GM18505 (cell line): ENCODE data around the gene PRR20G.

Experiments used
- ATAC-seq: cut with Tn5 transposase; IDR thresholded peaks from one replicate; pipeline ENCODE4 v1.9.1; 2021; ENCODE audit not compliant: unreplicated experiment
- POLR2A ChIP-seq: IDR thresholded peaks from 4 replicates; pipeline ENCODE4 v1.6.1; 2011; ENCODE audit warnings: borderline replicate concordance; ENCODE audit not compliant: insufficient read depth, insufficient read length; ENCODE audit errors: extremely low read depth

The PRR20G gene

DNA sequence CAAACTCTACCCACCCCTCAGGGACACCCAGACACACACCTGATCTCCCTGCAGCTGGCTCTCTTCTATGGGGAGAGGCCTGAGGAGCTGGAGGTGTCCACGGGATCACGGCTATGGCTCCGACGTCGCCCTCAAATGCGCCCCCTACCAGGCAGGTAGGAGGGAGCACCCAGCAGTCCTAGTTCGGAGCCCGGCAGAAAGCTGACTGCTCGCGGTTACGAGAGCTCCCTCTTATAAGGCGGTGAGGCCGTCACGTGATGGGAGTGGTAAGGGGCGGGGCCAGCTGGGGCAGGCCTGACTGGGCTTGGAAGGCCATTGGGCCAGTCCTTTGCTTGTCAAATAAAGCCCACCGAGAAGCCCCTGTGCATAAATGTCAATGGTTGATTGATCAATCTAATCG is at the start of gene PRR20G:
PRR20G (minus strand) TSS at position 207 of the 400 bp plus-strand sequence. CDS start 681 bp downstream, outside the sequence.
- no peak for TF ChIP-seq POLR2A

GRCh38 chr3:127337001-127337400 is 49.2 kb upstream of the PRR20G start:
- no peak for TF ChIP-seq POLR2A
- no peak for ATAC-seq

More for the DNA sequence above, at the start of gene PRR20G:
- no peak for ATAC-seq

DNA sequence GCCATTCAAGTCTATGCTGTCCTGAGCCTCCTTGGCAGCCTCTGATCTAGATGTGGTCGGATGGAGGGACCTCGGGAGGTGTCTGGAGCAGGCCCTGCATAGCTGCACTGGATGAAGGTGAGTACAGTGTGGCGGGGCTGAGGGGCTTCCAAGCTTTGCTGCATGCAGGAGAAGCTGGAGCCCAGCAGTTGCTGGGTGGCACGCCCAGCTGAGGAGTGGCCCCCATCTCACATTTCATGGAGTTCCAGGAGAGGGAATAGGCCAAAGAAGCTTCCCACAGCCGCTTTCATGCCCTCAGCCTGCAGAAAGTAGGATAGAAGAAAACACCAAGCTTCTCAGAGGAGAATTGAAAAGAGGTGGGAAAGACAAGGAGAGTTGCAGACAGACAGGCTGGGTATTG is 48.3 kb upstream of the PRR20G start:
- TF ChIP-seq POLR2A, result no peak
- ATAC-seq, result no peak

- TF ChIP-seq POLR2A, result no peak
- no peak for ATAC-seq
Measured at GRCh38 chr3:127330385-127330784, 42.5 kb upstream of the PRR20G start.

GRCh38 chr3:127329631-127330285 is 41.9 kb upstream of the PRR20G start:
- TF ChIP-seq POLR2A, result no peak
- ATAC-seq, result no peak

DNA sequence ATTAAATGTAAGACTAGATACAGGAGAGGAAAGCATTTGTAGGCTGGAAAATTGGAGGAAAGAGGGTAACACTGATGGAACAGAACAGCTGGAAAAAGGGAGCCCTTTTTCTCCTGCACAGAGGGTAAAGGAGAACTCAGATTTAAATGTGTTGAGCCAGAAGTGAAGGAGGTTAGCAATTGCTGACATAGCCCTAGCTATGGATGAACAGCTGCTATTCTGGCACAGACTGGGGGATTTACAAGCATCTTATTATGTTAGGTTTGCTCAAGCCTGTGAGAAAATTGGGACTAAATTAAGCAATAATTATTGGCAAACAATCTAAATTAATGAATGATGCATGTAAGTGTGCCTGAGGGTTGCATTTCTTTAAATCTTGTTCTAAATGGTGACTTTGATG is 40.6 kb upstream of the PRR20G start:
- no peak for TF ChIP-seq POLR2A
- no peak for ATAC-seq

DNA sequence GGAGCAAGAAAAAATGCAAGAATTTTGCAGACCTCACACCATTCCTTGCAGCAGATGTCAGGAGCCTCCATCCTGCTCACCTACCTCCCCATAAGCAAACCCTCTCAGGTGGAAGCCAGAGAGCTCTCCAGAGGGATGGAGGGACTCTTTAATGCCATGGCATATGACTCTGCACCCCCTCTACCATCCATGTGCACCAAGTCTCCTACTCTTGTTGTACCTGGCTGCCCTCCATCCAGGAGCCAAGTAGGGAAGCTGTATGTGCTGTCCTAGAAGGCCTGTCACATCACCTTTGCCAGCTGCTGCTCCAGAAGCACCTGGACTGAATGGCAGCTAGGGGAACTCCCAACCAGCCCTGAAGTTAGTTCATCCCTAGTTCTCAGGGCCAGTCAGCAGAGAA is 38.5 kb upstream of the PRR20G start:
- no peak for ATAC-seq
- TF ChIP-seq POLR2A, result no peak

DNA sequence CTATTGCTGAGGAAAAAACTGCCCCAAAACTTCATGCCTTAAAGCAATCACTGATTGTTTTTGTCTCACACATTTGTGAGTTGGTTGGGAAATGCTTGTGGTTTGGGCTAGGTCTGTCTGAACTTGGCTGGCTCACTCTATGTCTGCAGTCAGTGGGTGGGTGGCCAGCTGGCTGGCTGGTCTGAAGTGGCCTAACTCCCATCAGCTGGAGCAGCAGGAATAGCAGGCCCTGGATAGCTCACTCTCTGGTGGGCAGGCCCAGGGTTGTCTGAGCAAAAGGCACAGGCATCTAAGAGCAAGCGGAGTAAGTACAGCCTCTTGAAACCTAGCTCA is 37.7 kb upstream of the PRR20G start:
- no peak for TF ChIP-seq POLR2A
- ATAC-seq, result no peak

GRCh38 chr3:127324913-127325628 is 37.2 kb upstream of the PRR20G start:
- no peak for TF ChIP-seq POLR2A
- no peak for ATAC-seq

GRCh38 chr3:127324076-127324475 is 36.2 kb upstream of the PRR20G start:
- no peak for TF ChIP-seq POLR2A
- no peak for ATAC-seq

GRCh38 chr3:127323581-127323980 is 35.7 kb upstream of the PRR20G start:
- no peak for TF ChIP-seq POLR2A
- no peak for ATAC-seq

- no peak for TF ChIP-seq POLR2A
- no peak for ATAC-seq
Measured at GRCh38 chr3:127321371-127321770, 33.5 kb upstream of the PRR20G start.

DNA sequence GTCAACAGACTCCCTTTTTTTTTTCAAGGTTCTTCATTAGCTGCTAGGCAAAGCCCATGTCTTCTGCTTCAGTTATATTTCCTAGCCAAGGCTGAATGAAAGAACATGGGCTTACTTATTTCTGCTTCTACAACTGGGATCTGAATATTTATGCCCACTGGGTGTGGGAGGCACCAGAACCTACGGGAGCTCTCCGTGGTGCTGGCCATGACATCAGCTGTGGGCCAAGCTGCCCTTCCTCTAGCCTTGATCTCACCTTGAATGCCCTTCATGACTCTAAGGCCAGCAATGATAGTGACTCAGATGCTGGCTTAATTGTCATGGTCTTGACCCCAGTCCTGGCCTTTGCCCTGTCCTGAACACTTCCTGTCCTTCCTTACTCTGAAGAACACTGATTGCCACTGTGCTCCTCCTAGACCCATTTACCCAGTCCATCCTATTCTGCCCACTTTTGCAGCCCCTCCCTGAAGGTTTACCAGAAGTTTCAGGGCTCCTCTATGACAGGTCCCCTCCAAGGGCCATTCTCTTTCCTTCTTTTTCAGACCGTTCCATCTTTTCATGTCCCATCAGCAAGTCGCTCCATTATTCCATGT is 32.8 kb upstream of the PRR20G start:
- no peak for TF ChIP-seq POLR2A
- ATAC-seq, result no peak

DNA sequence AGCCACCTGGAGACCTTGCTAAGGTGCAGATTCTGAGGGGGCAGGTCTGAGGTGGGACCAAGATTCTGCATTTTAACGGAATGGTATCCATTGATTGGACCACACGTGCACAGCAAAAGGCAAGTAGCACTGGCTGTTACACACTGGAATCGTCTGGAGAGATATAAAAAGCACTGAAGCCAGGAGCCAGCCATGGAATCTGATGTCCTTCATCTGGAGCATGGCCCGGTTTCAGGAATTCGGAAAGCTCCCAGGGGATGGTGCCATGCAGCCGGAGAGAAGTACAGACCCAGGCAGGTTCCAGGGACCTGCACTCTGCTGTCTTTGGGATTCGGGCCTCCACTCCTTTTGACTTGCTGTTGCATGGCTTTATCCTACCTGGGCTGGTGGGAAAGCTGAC is 28.8 kb upstream of the PRR20G start:
- no peak for TF ChIP-seq POLR2A
- no peak for ATAC-seq
